ENCODE data around the gene MDK. TPM values are rescaled to one million over a fixed set of nuclear protein-coding genes. Genes with fewer than 3 reads are reported as not detected.

The MDK gene
- polyA plus RNA-seq, 10 donors = 87.8 to 305 (median 171) TPM

DNA sequence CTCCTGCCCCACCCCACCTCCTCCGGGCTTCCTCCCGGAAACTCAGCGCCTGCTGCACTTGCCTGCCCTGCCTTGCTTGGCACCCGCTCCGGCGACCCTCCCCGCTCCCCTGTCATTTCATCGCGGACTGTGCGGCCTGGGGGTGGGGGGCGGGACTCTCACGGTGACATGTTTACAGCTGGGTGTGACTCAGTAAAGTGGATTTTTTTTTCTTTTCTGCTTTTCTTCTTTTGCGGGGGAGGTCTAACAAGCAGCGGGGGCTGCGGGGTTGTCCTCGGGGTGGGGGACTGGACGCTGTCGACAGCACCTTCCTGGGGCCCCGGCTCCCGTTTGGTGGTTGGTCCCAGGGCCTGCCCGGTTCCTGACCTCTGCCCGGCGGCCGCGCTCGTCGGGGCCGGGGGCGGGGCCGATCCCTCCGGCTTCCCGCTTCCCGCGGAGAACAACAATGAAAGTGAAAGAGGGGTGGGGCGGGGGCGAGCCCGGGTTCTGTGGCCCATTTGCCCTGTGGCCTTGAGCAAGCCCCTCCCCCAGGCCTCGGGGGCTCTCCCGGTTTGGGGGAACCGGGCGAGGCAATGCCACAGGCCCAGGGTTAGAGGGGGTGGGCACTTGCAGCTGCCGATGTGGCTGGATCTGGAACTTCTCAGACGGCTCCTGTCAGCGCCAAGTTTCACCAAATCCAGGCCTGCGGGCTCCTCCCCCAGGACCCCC lies 975 bp upstream of the MDK start:
- peak; percentile 33 to 81 (median 54) for DNase-seq

DNA sequence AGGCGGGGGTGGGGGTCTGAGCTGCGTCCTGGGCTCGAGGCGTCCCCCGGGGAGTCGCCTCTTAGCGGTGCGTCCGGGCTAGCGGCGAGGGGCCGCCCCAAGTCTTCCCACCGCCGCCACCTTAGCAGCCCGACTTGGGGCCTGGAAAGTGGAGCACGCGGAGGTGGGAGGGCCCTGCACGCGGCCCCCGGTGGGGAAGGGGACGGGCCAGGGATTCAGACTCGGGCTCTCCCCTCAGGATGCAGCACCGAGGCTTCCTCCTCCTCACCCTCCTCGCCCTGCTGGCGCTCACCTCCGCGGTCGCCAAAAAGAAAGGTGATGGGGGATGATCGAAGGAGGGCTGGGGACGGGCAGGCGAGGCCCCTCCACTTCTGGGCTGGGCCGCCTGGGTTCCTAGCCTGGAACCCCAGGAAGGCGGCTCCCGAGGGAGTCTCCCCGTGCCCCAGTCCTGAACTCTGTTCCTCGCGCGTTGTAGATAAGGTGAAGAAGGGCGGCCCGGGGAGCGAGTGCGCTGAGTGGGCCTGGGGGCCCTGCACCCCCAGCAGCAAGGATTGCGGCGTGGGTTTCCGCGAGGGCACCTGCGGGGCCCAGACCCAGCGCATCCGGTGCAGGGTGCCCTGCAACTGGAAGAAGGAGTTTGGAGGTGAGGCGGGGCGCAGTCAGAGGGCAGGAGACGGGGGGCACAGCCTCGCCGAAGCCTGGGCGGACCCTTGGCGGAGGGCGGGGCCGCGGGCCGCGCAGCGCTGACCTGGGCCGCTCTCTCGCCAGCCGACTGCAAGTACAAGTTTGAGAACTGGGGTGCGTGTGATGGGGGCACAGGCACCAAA lies 563 bp downstream of the MDK start:
- peak in 1 of 3 donors; percentile 81 for DNase-seq

- no peak for DNase-seq
Measured at GRCh38 chr11:46382646-46383403, 1.4 kb downstream of the MDK start.

DNA sequence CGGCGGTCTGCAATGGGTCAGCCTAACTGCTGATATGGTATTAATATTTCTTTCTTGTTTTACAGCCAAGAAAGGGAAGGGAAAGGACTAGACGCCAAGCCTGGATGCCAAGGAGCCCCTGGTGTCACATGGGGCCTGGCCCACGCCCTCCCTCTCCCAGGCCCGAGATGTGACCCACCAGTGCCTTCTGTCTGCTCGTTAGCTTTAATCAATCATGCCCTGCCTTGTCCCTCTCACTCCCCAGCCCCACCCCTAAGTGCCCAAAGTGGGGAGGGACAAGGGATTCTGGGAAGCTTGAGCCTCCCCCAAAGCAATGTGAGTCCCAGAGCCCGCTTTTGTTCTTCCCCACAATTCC lies 1.9 kb downstream of the MDK start:
- no peak for DNase-seq

DNA sequence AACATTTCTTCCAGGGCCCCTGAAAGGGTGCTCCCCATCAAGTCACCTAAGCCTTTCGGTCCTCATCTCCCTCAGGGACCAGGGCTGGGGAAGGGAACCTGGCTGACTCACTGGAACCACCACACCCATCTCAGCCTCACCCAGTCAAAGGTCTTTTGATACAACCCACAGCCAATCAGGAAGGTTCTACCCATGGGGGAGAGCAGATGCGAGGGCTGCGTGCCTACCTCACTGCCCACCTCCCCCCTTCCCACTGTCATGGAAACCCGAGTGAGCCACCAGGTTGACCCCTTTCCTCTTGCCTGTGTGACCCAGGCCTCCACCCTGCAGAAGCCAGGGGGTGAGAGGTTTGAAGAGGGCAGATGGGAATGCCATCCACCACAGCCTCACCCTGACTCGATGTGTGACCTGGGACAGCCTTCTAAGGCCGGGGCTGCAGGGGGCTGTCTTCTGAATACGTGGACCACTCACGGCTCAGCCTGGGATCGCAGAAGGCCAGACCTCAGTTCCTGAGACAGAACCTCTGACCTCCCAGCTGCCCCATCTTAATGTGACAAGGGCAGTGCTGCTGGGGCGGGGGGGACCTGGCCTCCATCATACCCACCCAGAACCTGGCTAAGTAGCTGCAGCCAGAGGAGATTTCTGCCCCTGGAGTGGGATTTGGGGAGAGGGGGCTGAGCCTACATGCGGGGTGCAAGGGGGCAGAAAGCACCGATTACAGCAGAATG lies 2.7 kb downstream of the MDK start:
- no peak for DNase-seq

DNA sequence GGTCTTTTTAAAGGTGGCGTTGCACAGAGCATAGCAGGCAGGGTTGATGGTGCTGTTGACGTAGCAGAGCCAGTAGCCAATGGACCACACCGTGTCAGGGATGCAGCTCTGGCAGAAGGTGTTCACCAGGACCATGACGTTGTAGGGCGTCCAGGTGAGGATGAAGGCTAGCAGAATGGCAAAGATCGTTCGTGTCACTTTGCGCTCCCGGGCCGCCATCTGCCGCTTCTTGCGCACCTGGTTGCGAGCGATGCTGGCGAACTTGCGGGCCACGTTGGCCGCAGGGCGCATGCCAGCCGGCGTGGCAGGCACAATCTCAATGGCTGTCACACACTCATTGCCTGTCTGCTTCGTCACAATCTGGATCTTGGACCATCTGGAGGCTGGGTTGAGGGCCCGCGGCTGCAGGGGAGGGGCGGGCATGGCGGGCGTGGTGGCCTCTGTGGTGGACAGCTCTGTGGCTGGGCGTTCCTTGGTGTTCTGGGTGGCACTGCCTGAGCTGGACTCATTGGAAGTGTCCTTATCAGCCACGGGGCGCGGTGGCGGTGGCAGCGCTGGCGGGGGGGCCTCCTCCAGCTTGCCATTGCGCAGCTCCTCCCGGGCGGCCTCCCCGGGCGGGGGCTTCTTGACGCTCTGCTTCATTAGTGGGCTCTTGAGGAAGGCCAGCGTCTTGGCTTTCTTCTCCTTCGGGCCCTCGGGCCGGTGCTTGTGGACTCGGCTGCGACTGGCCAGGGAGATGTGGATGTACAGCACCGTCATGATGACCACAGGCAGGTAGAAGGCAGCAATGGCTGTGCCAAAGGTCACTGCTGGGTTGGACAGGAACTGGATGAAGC lies 3.9 kb downstream of the MDK start:
- no peak for DNase-seq

- no peak for DNase-seq
Measured at GRCh38 chr11:46386005-46386578, 4.6 kb downstream of the MDK start.

- no peak for DNase-seq
Measured at GRCh38 chr11:46386674-46387073, 5.2 kb downstream of the MDK start.

DNA sequence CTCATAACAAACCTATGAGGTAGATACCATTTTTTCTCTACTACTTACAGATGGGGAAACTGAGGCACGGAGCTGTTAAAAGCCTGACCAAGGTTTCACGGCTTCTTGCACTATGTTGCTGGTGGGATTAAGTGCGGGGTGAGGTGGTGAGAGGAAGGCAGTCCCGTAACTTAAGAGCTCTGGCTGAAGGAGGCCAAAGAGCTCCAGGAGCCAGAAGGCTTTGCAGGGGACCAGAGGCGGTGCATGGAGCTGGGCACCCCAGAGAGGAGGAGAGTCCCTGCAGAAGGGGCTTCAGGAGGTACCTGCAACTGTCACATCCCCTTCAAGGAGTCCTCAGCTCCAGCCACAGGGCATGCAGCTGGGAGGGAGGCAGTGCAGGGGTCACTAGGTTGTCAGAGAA lies 6.0 kb downstream of the MDK start:
- no peak for DNase-seq

- DNase-seq = no peak
Measured at GRCh38 chr11:46387919-46388618, 6.6 kb downstream of the MDK start.

GRCh38 chr11:46388619-46389449 lies 7.4 kb downstream of the MDK start:
- no peak for DNase-seq

- peak in 2 of 3 donors; percentile 37 to 81 for DNase-seq
Measured at GRCh38 chr11:46389450-46390330, 8.2 kb downstream of the MDK start.

GRCh38 chr11:46390331-46391171 lies 9.1 kb downstream of the MDK start:
- no peak for DNase-seq

- DNase-seq = no peak
Measured at GRCh38 chr11:46391186-46391577, 9.7 kb downstream of the MDK start.

DNA sequence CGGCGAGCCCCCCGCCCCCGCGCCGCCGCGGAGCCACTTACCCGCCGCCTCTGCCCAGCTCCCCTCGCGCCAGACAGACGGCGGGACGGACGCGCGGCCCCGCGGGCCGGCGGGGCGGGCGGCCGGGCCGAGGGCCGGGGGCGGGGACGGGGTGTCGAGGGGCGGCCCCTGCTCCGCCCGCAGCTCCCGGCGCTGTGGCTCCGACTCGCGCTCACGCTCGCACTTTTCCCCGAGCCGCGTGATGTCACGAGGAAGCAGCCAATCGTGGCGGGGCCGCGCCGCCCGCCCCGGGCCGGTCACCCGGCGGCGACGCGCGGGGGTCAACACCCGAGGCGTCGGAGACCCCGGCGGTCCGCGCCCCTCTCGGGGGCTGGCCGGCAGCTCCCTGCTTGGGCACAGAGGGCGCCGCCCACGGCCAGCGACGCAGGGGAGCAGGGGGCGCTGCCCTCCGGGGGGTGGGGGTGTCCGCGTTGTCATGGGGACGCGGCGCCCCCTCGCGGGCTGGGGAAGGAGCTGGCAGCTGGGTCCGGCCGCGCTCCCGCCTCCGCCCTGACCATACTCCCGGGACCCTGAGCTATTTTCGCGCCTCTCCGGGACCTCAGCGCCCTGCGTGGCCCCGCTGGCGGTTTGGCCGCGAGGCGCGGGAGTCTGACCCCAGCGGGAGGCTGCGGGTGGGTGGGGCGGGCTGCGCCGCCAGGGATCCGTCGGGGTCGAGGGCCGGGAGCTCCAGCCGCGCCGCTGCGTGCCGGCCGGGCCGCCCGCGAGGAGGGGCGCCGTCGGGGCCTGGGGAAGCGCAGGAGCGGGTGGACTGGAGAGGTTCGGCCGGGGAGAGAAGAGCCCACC lies 10.3 kb downstream of the MDK start, which contains the start of gene CHRM4:
Gene CHRM4 (minus strand): TSS at position 199 of the 843 bp plus-strand sequence. CDS start 5,219 bp downstream, outside the sequence.
- peak in 1 of 3 donors; percentile 58 for DNase-seq

Data from muscle of back (tissue), 11 donors.